GM21619 (cell line): ENCODE data around the gene TMEM164.
A peak's percentile ranks its signal among the peaks of the same experiment; 100 is the strongest.

Experiments used
- ATAC-seq: cut with Tn5 transposase; IDR thresholded peaks from one replicate; pipeline ENCODE4 v1.9.1; 2021; ENCODE audit not compliant: unreplicated experiment

TMEM164 gene

DNA sequence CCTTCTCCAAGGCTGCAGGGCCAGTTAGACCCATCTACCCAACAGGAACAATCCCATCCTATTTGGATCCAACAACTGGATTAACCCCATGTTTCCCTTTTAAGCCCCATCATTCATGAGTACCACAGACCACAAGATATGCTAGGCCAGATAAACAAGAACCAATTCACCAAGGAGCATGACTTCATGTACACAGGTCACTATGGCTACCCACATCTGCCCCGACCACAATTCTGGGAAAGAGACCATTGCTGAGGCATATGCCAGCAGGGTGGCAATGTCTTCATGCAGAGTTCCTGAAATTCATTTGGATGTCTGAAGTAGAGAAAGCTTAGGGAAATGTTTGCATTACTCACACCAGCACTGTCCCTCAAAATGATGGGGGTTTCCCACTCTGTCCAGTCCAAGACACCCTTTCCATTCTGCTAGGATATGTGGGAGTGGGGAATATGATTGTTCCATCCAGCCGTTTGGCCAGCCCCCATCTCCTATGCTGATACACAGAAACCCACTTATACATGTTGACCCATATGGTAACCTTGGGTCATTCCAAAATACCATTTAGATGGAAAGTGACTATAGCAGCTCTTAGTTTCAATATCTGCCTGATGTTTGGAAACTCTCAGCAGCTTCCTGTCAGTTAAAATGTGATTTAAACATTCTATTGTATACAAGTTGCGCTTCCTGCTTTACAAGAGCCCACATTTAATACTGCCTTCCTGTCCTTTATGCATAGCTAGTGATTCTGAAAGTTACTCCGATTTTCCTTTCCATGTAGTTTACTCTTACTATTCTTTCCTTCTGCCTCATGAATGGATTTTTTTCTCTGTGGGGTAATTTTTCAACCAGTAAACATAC lies 186.0 kb downstream of the TMEM164 start:
- peak; percentile 56 for ATAC-seq

DNA sequence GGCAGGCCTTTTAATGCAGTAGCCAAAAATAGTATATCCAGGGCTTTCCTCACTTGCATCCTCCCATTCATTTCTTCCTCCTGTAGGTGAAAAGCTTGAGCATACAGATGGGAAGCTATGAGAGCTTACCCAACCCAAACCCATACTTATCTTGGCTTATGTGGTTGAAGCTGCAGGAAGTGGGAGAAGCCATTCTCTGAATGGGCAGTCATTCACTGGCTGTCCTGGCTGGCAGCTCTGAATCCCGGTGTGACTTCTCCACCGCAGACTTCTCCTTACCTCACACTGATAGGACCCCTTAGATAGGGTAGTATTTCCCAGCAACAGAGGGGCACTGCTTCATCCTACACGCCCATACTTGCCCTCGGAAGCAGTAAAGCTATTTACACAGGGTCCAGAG lies 189.6 kb downstream of the TMEM164 start:
- ATAC-seq: no peak

DNA sequence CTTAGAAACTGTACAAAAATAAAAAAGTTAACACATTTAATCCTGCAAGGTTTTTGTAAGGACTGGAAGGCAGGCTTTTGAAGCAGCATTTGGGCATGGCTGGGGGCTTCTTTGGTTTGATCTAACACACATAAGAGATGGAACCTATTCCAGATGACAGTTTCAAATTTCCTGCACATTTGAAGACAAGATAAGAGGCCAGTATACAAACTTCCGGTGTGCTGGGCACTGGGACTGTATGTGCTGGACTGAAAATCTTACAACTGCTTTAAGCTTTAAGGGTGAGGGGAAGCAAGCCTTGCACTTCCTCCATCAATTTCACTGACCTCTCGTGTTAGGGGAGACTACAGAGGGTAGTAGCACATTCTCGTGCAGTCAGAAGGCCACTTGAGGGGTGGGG lies 192.1 kb downstream of the TMEM164 start:
- ATAC-seq: no peak

DNA sequence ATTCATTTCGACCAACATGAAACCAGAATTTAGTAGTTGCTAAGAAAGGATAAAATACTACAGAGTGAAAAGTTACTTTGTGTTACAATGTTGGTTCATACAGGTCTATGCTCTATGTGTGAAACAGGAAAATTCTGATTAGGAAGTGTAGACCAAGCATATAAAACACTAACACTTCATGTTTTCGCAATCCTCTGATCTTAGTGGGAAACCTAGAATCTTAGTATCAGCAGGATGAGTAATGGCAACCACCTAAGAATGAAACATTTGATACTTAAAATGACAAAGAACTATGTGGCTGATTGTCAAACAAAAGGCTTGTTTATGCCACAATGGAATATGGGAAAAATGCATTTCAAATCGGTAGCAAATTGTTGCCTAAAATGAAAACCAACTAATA lies 198.9 kb downstream of the TMEM164 start:
- no peak for ATAC-seq

DNA sequence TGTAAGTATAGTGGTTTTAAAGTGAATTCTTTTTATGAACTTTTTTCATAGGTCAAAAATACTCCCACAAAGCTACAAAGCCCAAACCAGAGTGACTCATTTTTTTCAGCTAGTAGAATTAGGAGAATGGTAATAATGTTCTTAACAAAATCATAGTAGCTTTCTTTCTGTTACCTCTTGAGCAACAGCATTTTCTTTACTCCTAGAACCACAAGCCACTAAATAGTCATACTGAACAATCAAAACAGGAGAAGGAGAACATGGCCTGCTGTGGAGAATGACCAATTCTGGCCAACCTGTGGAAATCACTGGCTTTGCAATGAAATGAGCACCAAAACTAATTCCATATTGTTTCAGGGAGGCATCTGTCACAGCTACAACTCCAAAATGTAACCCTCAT lies 202.1 kb downstream of the TMEM164 start:
- ATAC-seq: no peak

DNA sequence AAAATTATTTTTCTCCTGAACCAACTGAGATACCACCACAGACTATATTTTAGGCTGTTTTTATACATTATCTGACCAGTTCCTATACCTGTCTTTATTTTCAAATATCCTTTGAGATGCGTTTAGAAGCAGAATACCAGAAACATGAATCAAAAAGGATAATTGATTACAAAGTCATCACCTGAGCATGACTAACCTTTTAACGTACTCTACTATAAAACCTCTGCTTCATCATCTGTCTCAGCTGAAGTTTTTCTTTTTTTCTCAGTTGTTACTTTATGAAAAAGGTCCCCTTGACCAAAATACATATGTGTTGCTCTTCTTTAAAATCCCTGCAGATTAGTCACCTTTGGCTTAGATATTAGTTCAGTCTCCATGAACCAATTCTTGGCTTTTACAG lies 205.2 kb downstream of the TMEM164 start:
- no peak for ATAC-seq

DNA sequence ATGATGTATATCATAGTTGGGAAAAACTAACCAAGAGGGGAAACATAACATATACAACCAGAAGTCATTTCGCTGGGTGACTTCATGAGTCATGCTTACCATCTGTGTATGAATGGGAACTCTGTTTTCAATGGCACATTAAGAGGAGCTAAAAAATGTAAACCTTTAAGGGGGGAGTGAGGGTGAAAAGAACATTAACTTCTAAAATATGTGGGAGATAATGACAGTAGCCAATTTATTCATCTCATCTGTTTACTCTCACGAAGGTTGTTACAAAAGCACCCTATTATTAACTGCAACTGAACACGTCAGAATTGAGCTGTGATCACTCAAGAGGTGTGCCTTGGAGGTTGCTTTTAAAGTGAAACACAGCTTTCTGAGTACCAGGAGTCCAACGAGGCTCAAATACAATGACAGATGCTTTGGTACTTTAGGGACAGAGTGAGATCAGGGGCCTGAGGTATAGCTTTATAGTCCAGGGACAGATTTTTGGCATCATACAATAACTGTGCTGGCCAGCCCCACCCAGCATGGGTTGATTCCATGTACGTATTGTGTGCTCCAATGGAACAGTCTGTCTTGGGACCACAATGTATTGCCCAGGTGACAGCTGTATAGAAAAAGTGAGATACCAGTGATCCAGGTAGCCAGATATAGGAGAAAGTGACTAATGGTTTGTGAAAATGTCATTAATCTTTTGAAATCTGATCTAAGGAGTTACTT lies 207.7 kb downstream of the TMEM164 start:
- no peak for ATAC-seq

DNA sequence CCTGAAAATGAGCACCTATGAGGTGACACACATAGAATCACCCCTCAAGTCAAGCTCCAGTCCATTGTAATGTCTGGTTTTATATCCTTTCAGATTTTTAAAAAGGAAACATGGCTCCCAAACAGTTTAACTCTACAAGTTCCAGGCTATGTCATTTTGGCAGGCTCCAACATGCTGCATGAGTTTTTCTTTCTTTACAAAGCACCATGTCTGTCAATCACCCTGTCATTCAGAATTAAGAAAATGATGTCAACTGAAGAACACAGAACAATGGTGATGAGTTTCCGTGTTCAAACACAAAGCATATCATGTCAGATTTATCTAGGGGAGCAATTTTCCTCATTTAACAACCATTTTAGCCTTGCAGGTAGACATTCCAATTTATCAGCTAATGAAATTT lies 208.4 kb downstream of the TMEM164 start:
- no peak for ATAC-seq

DNA sequence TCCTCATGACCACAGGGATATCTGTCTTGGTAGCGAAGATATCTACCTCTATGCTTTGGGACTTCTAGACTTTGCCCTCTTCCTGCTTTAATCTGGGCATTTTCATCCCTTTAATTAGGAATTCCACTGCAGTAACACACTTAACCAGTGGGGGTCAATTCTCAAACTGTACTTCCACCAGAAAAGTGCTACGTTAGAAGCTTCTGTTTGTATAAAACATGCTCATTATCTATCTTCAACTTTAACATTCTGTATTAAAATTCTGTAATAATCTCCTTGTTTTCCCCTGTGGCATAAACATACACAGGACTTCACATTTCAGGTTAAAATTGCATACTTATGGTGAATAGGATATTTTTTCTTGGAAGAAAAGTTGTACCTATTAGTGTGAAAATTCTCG lies 209.4 kb downstream of the TMEM164 start:
- no peak for ATAC-seq

DNA sequence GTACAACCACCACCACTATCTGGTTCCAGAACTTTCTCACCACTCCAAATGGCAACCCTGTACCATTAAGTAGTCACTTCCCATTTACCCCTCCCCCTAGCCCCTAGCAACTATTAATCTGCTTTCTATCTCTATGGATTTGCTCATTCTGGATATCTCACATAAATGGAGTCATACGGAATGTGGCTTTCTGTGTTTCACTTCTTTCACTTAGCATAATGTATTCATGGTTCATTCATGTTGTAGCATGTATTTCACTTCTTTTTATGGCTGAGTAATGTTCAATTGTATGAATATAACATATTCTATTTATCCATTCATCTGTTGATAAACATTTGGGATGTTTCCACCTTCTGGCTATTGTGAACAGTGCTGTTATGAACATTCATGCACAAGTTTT lies 210.3 kb downstream of the TMEM164 start:
- ATAC-seq: no peak

DNA sequence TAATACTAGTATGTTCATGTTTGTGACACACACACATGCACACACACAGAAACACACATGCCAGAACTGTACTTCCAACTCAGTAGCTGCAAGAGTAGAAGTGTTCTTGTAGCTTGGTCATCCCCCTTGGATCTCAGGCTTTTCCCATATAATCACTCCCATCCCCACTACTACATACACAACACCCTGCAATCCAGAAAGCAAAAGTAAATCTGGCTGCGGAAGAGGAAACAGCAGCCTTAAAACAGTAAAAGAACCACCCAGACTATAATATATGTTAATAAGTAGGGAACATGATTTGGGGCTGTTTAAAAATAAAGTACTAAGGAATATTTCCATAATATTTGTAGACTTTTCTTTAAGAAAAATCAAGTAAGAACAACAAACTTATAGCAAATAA lies 211.8 kb downstream of the TMEM164 start:
- no peak for ATAC-seq

DNA sequence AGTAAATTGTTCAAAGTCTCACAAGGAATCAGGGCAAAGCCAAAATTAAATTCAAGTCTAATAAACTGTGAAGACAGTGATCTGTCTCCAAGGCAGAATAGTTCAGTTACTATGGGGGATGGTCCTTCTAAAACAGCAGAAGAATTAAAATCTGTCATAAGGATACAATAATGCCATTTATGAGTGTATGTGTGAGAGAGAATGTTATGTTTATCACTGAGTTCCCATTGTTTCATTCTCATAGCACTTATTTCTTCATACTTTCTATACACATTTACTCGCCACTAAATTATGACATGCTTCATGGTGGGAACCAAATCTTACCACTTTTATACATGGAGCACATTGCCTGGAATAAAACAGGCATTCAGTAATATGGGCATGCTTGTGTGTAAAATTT lies 212.5 kb downstream of the TMEM164 start:
- ATAC-seq: no peak

DNA sequence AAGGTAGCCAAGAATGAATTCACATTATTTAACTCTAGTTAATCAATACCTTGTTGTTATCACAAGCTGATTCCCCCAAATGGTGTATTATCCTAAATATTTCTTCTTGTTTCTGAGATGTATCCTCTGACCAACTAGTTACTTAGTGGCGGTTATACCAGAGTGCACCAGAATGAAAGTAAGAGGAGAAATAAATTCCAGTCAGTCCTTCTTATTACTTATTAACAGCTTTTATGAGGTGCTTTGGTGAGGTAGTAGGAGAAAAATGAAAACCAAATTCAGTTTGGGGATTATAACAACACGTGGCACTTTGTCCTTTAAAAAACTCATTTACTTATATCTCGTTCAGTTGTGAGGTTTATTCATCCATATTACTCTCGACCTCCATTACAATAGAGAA lies 213.1 kb downstream of the TMEM164 start:
- ATAC-seq: no peak

DNA sequence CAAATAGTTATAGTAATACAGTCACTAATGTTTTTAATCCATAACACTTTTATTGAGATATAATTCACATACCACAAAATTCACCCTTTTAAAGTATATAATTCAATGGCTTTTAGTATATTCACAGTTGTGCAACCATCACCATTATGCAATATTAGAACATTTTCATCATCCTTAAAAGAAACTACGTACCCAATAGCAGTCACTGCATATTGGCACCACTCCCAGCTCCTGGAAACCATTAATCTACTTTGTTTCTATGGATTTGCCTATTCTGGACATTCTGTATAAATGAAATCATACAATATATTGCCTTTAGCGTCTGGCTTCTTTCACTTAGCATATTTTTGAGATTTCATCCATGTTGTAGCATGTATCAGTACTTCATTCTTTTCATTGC lies 215.7 kb downstream of the TMEM164 start:
- no peak for ATAC-seq

DNA sequence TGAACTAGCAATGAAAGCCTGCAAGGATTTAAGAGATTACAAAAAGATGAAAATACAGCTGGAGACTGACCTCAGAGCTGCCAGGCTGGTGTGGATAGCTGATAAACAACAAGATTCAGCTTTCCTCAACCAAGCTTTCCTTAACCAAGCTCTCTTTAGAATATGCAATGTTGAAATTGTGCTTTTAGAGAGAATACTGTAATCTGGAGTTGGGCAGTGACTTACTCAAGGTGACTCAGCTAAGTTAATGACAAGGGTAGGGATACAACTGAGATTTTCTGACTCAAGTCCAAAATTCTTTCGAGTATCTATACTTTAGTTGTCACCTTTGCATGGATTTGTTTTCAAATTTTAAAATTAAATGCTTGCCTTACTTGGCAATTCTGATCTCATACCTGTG lies 217.0 kb downstream of the TMEM164 start:
- no peak for ATAC-seq

DNA sequence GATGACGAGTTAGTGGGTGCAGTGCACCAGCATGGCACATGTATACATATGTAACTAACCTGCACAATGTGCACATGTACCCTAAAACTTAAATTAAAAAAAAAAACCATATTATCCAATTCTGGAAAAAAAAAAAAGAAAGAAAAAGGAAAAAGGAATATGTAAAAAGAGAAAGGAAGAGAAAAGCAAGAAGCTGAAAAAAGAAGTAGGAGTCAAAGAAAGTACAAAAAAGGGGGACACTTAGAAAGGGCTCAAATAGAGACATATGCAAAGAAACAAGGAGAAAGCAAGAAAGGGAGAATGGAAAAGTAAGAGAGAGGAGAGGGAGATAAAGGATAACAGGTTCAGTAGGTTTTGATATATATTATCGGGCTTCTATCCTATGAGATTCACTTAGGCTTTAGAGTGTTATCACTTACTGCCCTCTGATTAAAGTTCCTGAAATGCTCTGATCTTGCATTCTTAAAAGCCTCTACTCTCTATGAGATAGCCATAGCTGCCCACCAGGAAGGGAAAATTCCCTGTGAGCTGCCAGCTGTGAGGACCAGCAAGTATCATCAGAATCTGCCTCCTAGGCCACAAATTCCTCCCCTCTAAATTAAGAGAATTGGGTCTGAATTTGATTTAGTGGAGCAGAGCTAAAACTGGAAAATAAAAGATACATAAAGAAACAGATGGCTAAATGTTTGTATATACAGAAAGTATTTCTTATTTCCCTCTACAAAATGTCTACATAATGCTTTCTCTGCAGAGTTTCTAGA lies 219.8 kb downstream of the TMEM164 start:
- no peak for ATAC-seq

DNA sequence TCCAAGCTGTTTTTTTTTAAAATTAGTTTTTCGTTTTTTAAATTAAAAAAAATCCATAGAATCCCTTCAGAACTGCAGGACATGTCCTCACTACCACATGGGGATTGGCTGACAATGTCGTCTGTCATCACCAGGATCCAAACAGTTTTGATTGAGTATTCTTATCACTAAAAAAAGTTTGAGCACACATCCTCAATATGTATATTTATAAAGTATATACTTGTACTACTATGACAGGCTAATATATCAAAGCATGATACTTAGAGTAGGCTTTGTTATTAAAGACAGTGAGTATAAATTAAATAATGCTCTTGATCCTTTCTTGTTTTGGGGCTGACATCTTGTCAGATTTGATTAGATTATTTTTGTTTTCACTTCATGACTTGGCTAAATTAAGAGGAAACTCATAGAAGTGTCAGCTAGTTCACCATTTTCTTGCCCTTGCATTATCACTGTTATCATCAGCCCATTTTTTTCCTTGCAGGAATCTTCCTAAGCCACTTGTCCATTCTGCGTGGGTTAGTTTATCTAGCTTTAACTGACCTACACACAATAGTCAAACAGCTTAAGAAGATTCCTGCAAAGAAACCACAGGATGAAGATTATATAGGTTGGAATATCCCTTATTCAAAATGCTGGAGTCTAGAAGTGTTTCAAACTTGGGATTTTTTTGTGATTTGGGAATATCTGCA lies 222.2 kb downstream of the TMEM164 start:
- no peak for ATAC-seq

DNA sequence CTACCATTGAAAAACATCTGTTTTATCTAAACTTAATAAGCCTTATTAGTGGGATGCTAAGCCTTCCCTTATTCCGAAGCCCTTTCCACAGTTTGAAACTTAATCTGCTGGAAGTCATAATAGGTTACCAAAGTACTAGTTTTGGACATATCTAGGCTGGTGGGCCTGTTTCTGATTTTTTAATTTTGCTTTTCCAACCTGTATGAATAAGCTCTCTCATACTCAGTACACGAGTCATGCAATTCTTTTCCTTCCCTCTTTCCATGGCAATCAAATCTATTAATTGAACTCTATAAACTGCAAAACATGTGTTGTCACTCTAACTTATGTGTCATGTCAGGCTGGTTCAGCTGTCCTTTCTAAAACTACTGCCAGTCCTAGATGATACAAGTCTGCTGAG lies 224.0 kb downstream of the TMEM164 start:
- ATAC-seq: no peak
